HG03442 (cell line): ENCODE data around the gene CCDC182.

Experiments
- ATAC-seq: cut with Tn5 transposase; IDR thresholded peaks from one replicate; pipeline ENCODE4 v1.9.1; 2021; ENCODE audit warnings: mild to moderate bottlenecking, moderate library complexity; ENCODE audit not compliant: unreplicated experiment

Gene CCDC182

DNA sequence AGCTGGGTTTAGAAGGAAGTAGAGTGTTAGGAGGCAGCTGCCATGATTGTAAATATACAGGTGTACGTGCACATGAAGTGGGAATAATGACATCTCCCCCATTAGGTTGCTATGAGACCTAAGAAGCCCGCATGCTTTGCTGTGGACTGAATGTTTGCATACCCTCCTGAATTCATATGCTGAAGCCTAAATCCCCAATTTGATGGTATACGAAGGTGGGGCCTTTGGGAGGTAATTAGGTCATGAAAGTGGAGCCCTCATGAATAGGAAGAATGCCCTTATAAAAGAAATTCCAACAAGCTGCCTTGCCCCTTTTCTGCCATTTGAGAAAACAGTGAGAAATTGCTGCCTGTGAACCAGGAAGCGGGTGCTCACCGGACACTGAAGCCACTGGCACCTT, 44.0 kb downstream of the CCDC182 start:
- no peak for ATAC-seq

DNA sequence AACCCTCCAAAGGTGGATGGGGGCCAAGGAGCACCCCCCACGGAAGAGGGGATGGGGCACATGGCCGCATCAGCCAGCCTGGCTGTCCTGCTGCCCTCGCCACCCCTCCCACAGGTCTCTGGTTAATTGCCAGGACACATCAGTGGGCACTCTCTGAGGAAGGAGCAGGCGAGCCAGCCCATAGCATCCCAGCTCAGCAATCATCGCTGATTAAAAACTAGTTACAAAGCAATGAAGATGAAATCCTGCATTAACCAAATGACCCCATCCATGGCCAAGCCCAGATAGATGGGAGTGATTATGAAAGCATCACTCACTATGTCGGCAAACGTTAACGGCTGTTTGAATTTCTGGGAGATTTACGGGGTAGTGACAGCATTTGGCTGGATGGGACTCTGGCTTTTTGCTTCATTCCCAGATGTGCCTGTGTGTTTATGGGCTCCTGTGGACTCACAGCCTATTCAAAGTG, 45.3 kb downstream of the CCDC182 start:
- ATAC-seq: no peak

DNA sequence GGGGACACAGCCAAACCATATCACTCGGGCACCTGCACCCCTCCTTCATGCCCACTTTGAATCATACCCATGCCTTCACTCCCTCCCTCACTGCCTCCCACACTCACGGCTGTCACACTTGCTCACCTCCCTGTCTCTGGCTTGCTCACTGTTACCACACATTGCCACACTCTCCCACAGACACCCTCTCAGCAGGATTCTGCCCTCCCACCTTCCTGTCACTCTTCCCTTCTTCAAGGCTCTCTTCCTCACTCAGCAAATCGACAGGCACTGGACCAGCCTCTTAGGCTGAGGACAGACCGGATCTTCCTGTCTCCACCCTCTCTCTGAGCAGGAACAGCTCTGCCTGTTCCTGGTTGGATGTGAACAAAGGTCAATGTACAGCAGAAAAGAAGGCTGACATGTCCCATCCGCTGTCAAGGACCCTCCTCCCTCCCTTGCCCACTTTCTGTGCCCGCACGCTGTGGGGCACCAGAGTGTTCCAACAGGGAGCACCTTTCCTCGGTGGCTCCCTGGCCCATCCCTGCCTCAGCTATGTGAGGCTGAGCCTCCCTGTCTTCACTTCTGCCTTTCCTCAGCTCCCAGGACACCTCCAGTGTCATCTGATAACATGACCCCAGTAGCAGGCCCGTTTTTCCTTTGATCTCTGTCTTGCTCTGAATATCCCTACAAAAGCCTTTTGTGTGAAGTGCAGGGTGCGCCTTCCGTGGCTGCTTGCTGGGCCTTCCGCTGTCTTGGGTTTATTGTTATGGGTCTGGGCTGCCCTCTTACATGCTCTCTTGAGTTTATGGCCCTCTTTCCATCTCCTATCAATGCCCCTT, 47.0 kb downstream of the CCDC182 start:
- no peak for ATAC-seq

DNA sequence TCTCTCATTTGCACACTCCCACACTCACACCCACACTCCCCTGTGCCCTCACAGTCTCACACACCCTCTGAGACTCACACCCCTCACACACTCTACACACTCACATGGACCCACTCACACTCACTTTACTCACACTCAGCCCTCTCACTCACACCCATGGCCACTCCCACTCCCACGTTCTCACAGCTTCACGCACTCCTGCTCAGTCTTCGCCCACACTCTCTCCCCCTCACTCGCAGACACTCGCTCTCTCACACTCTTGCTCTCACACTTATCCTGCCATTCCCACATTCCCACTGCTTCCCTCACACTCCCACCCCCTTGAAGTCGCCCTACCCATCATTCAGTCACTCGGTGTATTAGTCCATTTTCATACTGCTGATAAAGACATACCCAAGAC, 47.9 kb downstream of the CCDC182 start:
- no peak for ATAC-seq

DNA sequence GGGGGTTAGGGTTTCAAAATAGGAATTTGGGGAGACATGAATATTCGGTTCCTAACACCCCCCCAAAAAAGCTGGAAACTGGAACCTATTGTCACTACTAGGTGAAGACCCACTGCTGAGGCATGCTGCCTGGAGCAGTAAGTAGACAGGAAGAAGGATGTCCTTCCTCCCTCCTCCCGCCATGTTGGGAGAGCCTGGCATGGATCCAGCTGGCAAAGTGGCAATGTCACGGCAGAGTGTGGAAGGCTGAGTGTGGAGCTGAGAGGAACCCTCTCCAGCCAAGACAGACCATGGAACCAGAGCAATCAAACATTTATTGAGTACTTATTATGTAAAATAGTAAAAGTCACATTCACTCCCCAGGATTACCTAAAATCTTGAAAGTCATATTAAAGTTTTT, 49.0 kb downstream of the CCDC182 start:
- no peak for ATAC-seq
